ENCODE results near the gene OR2F2. TPM values are rescaled to one million over a fixed set of nuclear protein-coding genes. Genes with fewer than 3 reads are reported as not detected.

Gene OR2F2
- total RNA-seq, 2 donors from 2014 or later = not detected

DNA sequence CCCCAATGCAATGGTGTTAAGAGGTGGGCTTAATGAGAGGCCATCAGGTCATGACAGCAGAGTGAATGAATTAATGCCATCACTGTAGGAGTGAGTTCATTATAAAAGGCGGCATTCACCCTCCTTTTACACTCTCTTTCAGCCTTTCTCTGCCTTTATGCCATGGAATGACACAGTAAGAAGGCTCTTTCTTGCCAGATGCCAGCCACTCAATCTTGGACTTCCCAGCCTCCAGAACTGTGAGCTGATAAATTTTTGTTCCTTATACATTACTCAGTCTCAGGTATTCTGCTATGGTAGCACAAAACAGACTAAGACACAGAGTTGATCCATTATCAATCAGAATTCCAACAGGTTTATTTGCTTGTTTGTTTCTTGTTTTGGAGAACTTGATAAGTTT is 36.2 kb upstream of the OR2F2 start:
- H3K4me3 ChIP-seq (ENCODE audit: low read length) = peak overlapping the region; percentile 94

DNA sequence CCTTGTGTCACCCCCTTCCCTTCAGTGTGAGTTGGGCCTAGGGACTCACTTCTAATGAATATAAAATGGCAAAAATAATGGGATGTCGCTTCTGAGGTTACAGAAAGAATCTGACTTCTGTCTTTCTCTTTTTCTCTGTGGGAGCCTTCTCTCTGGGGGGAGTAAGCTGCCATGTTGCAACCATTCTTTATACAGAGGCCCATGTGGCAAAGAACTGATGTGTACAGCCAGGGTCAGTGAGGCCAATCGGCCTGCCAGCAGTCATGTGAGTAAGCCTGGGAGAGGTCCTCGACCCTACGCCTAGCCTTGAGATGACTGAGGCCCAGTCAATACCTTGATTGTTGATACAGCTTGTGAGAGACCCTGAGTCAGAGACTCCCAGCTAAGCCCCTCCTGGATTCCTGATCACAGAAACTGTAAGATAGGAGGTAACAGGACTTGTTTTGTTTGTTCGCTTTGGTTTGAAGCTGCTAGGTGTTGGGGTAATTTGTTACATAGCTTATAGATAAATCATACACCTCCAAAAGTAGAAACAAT is 34.7 kb upstream of the OR2F2 start:
- peak overlapping the region; percentile 95 for H3K4me3 Mint-ChIP-seq
- no peaks in the 10 kb centered on the region for H3K27me3 Mint-ChIP-seq (ENCODE audit: insufficient read depth)
- Histone ChIP-seq H3K27ac (ENCODE audit: low read depth, low read length) (no peak overlapping the region), H3K9me3 (ENCODE audit: control insufficient read depth, low read length) (peaks cover 9% of the 10 kb centered on the region), H3K4me3 (ENCODE audit: low read length) (peak overlapping the region; percentile 94), H3K27me3 (ENCODE audit: control insufficient read depth, insufficient read depth, low read length, poor library complexity, severe bottlenecking) (no peaks in the 10 kb centered on the region), H3K4me1 (ENCODE audit: control insufficient read depth, insufficient read depth, low read length) (peaks cover 5% of the 10 kb centered on the region), H3K36me3 (ENCODE audit: control insufficient read depth, insufficient read depth, low read length) (peaks cover 9% of the 10 kb centered on the region), H3K9ac (ENCODE audit: extremely low read depth, low read length, poor library complexity, severe bottlenecking) (peak overlapping the region; percentile 81)
- H3K27ac Mint-ChIP-seq = peak overlapping the region; percentile 92
- H3K36me3 Mint-ChIP-seq (ENCODE audit: low read depth) = peaks cover 5% of the 10 kb centered on the region
- peaks cover 26% of the 10 kb centered on the region for H3K4me1 Mint-ChIP-seq
- DNase-seq = peak; percentile 60
- WGBS, 2 experiments (ENCODE audit: insufficient coverage in 1 of 2, insufficient read length in 1 of 2) = 40 to 55% methylated on average over 3 to 4 of the region's 5 CpGs
- no peak for TF ChIP-seq CTCF (conservative IDR thresholded peaks at IDR 0.05)
- H3K9me3 Mint-ChIP-seq = no peaks in the 10 kb centered on the region

More for the DNA sequence above, 36.2 kb upstream of the OR2F2 start:
- no peak overlapping the region for H3K9ac ChIP-seq (ENCODE audit: extremely low read depth, low read length, poor library complexity, severe bottlenecking)
- H3K27me3 ChIP-seq (ENCODE audit: control insufficient read depth, insufficient read depth, low read length, poor library complexity, severe bottlenecking) = no peaks in the 10 kb centered on the region
- peaks cover 9% of the 10 kb centered on the region for H3K9me3 ChIP-seq (ENCODE audit: control insufficient read depth, low read length)
- H3K36me3 Mint-ChIP-seq (ENCODE audit: low read depth) = peaks cover 5% of the 10 kb centered on the region
- 83 to 95% methylated on average over 1 of the region's 1 CpG for WGBS, 2 experiments (ENCODE audit: insufficient coverage in 1 of 2, insufficient read length in 1 of 2)
- no peak overlapping the region for H3K27ac Mint-ChIP-seq
- H3K9me3 Mint-ChIP-seq = no peaks in the 10 kb centered on the region
- TF ChIP-seq CTCF (conservative IDR thresholded peaks at IDR 0.05) = no peak
- no peaks in the 10 kb centered on the region for H3K27me3 Mint-ChIP-seq (ENCODE audit: insufficient read depth)
- H3K4me1 Mint-ChIP-seq = peaks cover 16% of the 10 kb centered on the region
- H3K4me1 ChIP-seq (ENCODE audit: control insufficient read depth, insufficient read depth, low read length) = peaks cover 5% of the 10 kb centered on the region
- no peak overlapping the region for H3K4me3 Mint-ChIP-seq
- DNase-seq = no peak
- peaks cover 9% of the 10 kb centered on the region for H3K36me3 ChIP-seq (ENCODE audit: control insufficient read depth, insufficient read depth, low read length)
- no peak overlapping the region for H3K27ac ChIP-seq (ENCODE audit: low read depth, low read length)

- peak; percentile 83 for DNase-seq
- Histone ChIP-seq H3K9ac (ENCODE audit: extremely low read depth, low read length, poor library complexity, severe bottlenecking) (peak overlapping the region; percentile 81), H3K4me3 (ENCODE audit: low read length) (peak overlapping the region; percentile 94), H3K9me3 (ENCODE audit: control insufficient read depth, low read length) (peaks cover 9% of the 10 kb centered on the region), H3K27me3 (ENCODE audit: control insufficient read depth, insufficient read depth, low read length, poor library complexity, severe bottlenecking) (no peaks in the 10 kb centered on the region), H3K36me3 (ENCODE audit: control insufficient read depth, insufficient read depth, low read length) (peaks cover 9% of the 10 kb centered on the region), H3K4me1 (ENCODE audit: control insufficient read depth, insufficient read depth, low read length) (peaks cover 5% of the 10 kb centered on the region), H3K27ac (ENCODE audit: low read depth, low read length) (peak overlapping the region; percentile 95)
- 0% methylated on average over 6 to 14 of the region's 14 CpGs for WGBS, 2 experiments (ENCODE audit: insufficient coverage in 1 of 2, insufficient read length in 1 of 2)
- Mint-ChIP-seq H3K27ac (peak overlapping the region; percentile 98), H3K36me3 (ENCODE audit: low read depth) (peaks cover 5% of the 10 kb centered on the region), H3K9me3 (no peaks in the 10 kb centered on the region), H3K27me3 (ENCODE audit: insufficient read depth) (no peaks in the 10 kb centered on the region), H3K4me1 (peaks cover 30% of the 10 kb centered on the region), H3K4me3 (peak overlapping the region; percentile 95)
- no peak for TF ChIP-seq CTCF (conservative IDR thresholded peaks at IDR 0.05)
These were observed 33.7 kb upstream of the OR2F2 start for GRCh38 chr7:143901332-143901667.
